GM19467 (cell line): ENCODE measurements around the gene ENKD1.

Source experiments
- ATAC-seq: cut with Tn5 transposase; IDR thresholded peaks from one replicate; pipeline ENCODE4 v1.9.1; 2021; ENCODE audit warnings: mild to moderate bottlenecking, moderate library complexity; ENCODE audit not compliant: unreplicated experiment

Gene ENKD1

DNA sequence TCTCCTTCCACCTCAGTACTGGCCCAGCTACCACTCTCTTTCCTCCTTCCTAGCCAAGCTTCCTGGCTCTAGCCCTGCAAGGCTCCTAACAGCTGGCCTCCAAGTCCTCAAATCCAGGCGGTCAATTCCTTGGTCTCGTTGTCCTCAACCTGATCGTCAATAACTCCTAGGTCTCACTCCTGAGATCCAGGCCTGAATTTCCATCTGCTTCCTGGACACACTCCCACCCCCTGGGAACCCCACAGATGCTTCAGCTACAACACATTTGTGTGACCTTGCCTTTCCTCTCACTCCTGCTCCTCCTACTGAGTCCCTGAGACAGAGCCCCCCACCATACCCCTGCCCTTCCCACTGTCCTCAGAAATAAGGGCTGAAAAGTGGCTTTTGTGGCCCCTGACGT lies 2.3 kb downstream of the ENKD1 start:
- no peak for ATAC-seq

DNA sequence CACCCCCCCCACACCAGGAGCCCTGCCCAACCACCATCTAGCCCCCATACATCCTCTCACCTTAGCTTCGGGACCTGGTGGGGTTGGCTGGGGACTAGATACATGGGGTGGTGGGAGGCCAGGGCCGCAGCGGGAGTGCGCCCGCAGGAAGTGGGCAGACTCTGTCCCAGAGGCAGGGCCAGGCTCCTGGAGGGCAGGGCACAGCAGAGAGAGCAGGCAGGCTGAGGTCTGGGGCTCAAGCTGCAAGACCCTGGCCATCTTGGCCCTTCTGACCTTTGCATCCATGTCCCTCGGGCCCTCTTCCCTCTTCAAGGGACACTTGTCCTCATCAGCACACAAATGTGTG lies 2.7 kb downstream of the ENKD1 start:
- no peak for ATAC-seq

DNA sequence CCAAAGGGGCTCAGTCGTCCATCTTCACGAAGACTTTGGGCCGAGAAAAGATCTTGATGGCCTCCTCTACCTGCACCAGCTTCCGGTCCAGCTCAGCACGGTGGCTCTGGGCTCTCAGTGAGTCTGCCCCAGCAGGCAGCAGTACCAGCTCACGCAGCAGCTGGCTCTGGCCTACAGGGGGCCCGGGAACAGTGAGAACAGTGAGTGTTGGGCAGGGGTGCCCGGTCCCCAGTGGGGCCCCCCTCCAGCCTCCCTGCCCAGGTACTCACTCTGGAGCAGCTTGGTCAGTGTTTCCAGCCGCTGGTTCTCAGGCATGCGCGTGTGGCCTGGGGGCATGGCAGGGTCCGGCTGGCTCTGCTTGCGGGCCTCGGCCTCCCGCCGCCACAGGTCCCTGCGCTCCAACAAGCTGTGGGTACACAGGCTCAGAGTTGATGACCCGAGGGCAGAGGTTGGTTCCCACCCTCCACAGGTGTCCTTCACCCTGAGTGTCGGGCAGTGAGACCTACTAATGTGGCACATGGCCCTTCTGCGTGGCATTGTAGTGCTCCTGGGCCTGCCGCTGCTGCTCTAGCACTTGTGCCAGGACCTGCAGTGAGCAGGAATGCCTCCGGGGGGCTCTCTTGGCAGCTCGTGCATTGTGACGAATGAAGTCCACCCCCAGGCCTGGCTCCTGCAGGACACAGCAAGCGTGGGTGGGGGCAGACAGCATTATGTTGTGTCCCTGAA lies 3.2 kb downstream of the ENKD1 start:
- ATAC-seq = no peak

DNA sequence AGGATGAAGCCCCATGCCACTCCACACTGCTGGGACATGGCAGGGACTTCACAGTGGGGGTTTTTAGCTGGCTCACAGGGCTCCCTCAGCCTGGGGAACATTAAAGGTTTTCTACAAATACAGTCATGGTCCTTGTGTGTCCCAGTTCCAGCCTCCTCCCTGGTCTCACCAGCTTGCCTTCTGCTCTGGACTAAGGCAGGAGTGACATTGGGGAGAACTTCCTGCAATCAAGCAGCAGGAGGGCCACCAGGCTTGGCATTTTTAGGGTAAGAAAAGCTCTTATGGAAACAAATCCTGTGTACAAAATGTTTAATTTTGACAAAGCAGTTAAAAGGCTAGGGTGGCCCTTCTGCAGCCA lies 3.9 kb downstream of the ENKD1 start:
- ATAC-seq = no peak

DNA sequence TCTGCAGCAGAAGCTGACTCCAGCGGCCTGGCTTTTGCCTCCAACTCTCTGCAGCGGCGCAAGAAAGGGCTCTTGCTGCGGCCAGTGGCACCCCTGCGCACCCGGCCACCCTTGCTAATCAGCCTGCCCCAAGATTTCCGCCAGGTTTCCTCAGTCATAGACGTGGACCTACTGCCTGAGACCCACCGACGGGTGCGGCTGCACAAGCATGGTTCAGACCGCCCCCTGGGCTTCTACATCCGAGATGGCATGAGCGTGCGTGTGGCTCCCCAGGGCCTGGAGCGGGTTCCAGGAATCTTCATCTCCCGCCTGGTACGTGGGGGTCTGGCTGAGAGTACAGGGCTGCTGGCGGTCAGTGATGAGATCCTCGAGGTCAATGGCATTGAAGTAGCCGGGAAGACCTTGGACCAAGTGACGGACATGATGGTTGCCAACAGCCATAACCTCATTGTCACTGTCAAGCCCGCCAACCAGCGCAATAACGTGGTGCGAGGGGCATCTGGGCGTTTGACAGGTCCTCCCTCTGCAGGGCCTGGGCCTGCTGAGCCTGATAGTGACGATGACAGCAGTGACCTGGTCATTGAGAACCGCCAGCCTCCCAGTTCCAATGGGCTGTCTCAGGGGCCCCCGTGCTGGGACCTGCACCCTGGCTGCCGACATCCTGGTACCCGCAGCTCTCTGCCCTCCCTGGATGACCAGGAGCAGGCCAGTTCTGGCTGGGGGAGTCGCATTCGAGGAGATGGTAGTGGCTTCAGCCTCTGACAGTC lies 4.5 kb downstream of the ENKD1 start:
- no peak for ATAC-seq

DNA sequence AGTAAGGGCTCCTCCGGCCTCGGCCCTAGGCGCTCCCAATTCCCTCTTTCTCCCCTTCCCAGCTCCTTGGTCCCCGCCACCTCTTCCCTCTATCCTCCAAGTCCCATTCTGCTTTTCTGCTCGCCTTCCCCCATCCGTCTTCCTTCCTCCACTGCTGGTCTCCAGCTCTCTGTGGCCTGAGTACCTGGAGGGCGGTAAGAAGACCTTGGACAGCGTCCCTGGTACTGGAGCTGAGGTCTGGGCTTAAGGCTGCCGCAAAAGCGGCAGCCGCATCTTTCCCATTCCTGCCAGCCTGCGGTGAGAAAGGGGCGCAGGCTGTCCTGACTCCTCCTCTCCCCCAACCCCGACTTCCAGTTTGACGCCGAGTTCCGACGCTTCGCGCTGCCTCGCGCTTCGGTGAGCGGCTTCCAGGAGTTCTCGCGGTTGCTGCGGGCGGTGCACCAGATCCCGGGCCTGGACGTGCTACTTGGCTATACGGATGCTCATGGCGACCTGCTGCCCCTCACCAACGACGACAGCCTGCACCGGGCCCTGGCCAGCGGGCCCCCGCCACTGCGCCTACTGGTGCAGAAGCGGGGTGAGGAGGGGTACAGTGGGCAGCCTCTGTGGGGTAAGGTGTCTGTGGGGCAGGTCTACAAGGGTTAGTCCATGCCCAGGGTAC lies 5.3 kb downstream of the ENKD1 start:
- no peak for ATAC-seq

DNA sequence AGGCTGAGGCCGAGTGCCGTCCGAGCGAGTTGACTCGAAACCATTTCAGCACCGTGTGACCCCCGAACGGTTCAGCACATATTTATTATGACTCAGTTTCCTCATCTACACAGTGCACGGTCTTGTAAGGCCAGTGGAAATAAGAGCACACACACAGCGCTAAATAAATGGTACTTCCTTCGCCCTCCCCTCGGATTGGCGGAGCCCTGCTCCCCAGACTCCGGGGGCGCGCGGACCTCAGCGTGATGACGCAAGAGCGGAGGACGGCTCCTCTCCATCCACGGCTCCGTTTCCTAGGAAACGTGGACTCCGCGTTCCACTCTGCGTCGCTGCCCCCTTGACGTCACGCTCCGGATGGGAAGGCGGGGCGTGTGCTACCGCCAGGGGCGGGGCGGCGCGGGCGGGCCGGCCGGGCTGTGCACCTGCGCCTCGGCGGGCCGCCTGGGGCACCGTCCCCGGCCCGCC lies 6.0 kb downstream of the ENKD1 start, which contains the start of gene PARD6A:
Gene PARD6A, plus strand, starts transcription at position 397 of the 465 bp plus-strand sequence. CDS start 79 bp downstream, outside the sequence.
- peak; percentile 68 for ATAC-seq

DNA sequence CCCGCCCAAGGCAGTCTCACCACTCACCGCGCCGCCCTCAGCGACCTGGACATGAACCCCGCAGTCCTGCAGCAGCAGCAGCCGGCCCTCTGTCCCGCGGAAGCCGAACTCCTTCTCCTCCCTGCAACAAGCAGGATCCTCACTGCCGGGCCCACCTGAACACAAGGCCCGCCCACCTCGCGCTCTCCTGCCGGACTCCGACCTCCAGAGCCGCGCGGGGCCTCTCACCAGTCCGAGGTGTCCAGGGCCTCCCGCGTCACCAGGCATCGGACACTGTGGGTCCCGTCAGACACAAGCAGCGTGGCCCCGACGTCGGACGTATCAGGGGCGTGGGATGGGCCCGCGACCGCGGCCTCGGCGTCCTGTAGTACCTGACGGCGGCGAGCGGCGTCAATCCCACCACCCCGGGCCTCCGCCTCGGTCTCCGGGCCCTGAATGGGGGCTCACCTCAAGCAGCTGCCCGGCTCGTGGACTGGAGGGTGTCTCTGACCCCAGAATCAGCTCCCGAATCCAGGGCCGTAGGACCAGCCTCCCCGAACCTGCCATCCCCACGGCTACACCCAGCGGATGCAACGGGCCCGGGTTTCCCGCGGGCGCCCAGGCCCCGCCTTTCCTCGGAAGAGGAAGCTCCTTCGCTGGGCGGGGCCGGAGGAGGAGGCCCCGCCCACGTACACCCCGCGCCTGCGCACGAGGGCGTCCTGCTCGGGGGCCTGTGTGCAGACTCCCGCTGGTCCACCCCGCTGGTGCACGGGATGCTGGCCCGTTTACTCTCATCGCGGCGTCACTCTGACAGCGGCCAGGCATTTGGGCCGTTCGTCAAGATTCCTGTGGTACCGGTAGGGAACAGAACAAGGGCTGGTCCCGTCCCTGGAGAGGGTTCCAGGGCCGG lies 6.6 kb downstream of the ENKD1 start, which contains the start of gene ACD:
Gene ACD, minus strand, starts transcription at position 586 of the 889 bp plus-strand sequence. Its CDS starts 40 bp downstream, at position 546.
- ATAC-seq = peak; percentile 41

DNA sequence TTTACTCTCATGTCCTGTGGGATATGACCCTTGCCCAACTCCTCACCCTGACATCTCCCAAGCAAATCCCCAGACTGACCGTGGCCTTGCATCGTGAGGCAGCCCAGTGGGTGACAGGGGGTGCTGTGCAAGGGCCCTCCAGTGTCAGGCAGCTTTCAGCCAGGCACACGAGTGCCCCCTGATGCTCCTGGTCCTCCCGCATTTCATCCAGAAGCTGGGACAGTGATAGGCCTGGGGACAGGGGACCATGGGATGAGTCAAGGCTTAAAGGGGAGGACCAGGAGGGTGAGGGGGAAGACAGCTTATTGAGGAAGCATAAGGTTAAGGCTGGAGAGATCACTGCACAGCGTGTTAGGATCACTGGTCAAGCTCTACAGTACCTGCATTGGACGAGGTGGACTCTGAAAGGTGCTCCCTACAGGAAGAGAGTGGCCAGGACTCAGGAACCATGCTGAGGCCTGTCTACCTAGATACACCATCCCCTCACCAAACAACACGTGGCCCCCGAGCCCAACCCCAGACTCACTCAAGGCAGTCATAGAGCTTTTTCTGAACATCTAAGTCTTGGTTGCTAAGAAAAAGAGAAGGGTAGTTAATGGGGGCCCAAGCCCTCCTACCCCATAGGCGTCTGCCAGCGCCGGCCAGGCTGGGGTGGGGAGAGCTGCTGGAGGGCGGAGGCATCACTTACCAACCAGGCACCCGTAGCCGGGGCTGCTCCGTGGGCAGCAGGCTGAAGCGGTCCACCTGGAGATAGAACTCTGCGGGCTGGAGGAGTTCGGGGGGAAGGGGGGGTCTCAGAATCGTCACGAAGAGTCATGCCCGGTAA lies 7.5 kb downstream of the ENKD1 start:
- no peak for ATAC-seq

DNA sequence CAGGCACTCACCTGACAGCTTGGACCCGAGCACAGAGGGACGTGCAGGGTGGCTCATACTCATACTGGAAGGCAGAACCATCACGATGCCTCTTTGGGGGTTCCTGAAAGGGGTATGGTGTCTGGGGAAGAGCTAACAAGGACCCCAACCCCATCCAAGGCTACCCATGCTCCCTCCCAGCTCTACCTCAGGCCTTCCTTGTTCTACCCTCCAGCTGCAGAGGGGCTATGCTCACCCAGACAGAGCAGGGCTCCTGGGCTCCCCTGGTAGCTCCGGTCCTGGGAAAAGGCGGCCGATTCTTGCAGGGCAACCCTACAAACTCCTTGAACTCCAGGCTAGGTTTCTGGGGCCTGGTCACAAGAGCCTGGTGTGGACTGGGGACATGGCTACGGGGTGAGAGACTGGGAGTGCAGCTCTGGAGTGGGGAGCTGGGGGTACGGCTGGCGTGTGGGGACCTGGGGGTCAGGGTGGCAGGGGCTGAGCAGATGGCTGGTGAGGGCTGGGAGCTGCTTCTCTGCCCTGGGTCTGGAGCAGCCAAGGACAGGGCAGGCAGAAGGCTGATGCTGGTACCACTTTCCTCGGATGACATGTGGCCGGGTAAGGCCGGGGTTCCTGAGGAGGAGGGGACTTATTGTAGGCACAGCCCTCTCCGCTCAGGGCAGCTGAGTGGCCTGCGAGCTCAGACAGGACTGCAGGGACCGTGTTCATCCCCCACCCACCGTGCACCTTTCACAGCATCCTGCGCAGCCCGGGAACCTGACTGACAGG lies 8.6 kb downstream of the ENKD1 start:
- no peak for ATAC-seq

DNA sequence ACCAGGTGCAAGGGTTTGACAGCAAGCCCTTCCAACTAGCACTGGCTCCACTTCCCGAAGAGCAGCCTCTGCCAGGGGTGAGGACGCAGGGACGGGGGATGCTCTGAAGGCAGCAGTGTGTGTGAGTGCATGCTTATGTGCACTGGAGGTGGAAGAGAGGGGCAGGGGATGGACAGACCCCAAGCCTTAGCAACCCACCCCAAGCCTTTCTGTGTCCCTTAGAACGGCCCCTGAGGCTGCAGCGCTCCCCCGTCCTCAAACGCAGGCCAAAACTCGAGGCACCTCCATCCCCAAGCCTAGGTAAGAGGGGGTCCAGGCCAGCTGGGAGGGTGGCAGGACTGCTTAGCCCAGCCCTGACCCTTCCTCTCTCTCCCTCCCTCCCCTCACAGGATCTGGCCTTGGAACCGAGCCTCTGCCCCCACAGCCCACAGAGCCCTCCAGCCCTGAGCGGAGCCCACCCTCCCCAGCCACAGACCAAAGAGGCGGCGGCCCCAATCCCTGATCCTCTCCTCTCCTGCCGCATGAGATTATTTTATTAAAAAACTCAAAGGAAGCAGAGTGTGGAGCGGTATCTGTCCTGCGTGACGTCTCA lies 9.4 kb downstream of the ENKD1 start:
- ATAC-seq = no peak

DNA sequence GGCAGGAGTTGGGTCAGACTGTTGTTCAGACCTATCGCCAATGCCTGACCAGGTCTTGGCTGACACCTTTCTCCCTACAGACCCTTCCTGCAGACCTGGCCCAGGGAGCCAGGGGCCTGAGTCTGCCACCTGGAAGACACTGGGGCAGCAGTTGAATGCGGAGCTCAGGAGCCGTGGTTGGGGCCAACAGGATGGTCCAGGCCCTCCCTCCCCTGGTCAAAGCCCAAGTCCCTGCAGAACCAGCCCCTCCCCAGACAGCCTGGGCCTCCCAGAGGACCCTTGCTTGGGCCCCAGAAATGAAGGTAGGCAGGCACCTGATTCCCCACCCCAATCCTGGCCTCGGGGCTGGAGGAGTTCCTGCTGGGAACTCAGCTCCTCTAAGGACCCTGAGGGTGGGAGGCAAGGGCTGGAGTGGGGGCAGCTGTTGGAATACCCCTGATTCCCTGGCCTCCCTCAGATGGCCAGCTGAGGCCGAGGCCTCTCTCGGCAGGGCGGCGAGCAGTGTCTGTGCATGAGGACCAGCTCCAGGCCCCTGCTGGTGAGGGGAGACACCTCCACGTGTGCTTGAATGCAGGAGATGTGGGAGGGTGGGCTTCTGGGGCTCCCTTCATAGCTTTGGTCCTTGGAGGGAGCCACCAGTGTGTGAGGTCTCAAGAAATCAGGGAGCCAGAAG lies 10.1 kb downstream of the ENKD1 start:
- no peak for ATAC-seq

DNA sequence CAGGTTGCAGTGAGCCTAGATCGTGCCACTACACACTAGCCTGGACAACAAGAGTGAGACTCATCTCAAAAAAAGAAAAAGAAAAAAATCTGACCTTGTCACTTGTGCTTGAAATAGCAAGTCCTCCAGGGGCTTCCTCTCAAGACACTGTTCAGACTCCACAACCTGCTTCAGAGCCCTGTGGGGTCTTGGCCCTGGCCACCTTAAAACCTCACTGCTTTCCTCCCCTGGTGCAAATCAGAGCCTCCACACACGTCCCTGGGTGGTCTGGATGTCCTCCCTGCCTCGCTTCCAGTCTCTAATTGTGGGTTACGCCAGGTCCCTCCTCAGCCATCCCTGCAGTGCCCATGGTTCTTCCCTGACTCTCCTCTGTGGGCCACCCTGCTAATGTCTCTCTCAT lies 11.2 kb downstream of the ENKD1 start:
- ATAC-seq = no peak

DNA sequence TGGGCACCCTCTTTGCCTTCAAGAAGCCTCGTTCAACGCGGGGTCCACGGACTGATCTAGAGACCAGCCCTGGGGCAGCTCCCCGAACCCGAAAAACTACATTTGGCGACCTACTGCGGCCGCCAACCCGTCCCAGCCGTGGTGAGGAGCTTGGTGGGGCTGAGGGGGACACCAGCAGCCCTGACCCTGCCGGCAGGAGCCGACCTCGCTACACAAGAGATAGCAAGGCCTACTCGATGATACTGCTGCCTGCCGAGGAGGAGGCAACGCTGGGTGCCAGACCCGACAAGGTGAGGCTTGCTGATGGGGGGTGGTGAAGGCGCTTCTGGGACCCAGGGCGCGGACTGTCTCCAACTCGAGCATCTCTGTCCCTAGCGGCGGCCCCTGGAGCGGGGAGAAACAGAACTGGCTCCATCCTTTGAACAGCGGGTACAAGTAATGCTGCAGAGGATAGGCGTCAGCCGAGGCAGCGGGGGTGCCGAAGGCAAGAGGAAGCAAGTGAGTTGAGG lies 12.1 kb downstream of the ENKD1 start:
- ATAC-seq = no peak

DNA sequence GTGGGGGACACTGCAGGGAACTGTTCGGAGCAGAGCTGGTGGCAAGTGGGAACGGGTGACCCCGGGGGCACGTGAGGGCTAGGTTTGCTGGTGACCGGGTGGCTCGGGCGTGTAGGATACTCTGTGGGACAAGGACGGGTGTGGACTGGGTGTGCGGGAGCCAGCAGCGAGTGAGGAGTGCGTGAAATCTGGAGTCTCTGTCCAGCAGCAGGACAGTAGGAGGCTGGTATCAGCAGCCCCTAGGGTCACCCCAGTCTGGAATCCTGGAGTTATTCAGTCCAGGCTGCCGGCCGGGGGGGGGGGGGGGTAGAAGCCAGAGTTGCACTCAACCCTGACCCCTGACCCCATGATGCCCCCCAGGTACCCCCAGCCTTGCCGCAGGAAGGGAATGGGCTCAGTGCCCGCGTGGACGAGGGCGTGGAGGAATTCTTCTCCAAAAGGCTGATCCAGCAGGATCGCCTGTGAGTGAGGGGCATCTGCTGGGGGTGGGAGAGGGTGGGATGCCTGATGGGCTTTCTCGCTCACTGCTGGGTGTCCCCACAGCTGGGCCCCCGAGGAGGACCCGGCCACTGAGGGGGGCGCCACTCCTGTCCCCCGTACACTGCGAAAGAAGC lies 12.7 kb downstream of the ENKD1 start:
- no peak for ATAC-seq

DNA sequence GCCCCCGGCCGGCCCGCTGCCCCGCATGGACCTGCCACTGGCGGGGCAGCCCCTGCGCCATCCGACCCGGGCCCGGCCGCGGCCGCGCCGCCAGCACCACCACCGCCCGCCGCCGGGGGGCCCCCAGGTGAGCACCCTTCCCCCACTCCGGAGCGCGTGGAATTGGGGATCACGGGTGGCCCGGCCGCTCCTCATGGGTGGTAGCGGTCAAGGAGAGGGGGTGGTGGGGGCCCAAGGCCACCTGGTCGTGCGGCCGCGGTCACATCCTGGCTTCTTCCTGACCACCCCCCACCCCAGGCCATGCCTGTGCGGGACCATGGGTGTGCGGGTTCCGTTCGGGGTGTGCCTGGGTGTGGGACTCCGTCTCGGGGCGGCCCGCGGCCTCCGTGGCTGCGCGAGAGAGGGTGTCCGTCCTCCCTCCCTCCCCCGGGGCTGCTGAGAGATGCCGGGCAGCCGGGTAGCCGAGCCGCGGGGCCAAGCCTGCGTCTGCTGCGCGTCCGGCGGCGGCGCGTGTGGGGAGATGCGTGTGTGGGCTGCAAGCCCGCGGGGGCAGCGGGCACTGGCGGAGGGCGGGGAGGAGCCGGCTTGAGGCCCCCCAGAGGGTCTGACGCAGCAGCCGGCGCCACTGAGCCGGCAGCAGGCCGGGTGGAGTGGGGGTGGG lies 13.3 kb downstream of the ENKD1 start:
- ATAC-seq = no peak

DNA sequence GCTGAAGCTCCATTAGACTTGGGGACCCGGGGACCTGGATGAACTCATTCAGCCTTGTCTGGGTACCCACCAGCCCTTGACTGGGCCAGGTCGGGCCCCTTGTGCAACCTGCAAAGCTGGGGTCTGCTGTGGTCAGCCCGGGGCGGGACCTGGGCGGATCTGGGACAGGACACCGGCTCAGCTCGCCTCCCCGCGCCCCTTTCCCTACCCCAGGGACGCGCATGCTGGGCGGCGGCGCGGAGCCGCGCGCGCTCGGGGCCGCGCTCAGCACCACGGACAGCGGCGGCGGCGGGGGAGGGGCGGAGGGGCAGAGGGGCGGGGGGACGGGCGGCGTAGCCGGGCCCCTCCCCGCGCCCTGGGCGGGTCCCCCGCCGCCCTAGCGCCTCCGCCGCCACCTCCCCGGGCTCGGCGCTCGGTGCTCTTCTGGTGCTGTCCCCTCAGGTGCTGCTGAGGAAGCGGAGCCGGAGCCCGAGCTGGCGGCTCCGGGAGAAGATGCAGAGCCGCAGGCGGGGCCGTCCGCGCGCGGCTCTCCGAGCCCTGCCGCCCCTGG lies 13.9 kb downstream of the ENKD1 start:
- no peak for ATAC-seq
